DOHH2 (cell line): ENCODE results near the gene RNF217.

Experiments
- CTCF ChIP-seq: fragments of 200-600 bp; sonication (generic); IDR thresholded peaks from one replicate; pipeline ENCODE4 v1.5.1; 2014; ENCODE audit warnings: antibody characterized with exemption, mild to moderate bottlenecking, low read depth, low read length; ENCODE audit not compliant: poor library complexity, severe bottlenecking
- EZH2phosphoT487 ChIP-seq: fragments of 200-600 bp; sonication (generic); IDR thresholded peaks from 2 replicates; pipeline ENCODE4 v1.6.1; 2017; ENCODE audit warnings: borderline replicate concordance, mild to moderate bottlenecking, antibody characterized with exemption, low read length, moderate library complexity, mixed read lengths

GRCh38 chr6:125003070-125003469, 40.8 kb downstream of the RNF217 start:
- TF ChIP-seq CTCF = no peak
- no peak for TF ChIP-seq EZH2phosphoT487
